ENCODE results near the gene DNAJC30.
"Not testable (repeated sequence)": the region's sequence is repeated elsewhere in the genome, so short reads cannot be mapped to it uniquely, and the experiment has no call there.

Gene DNAJC30

GRCh38 chr7:73722785-73723184 is 39.5 kb upstream of the DNAJC30 start:
- no peak overlapping the region for H3K4me3 ChIP-seq (ENCODE audit: low read depth, low read length)
- DNase-seq (ENCODE audit: low read depth) = no peak
- TF ChIP-seq CTCF (IDR thresholded peaks at IDR 0.05; ENCODE audit: insufficient read depth, low read depth, low read length, missing control alignments) = no peak

GRCh38 chr7:73722182-73722581 is 38.9 kb upstream of the DNAJC30 start:
- DNase-seq (ENCODE audit: low read depth); H3K4me3 ChIP-seq (ENCODE audit: low read depth, low read length): not testable (repeated sequence)

GRCh38 chr7:73721377-73721817 is 38.1 kb upstream of the DNAJC30 start:
- DNase-seq (ENCODE audit: low read depth) = no peak
- TF ChIP-seq CTCF (IDR thresholded peaks at IDR 0.05; ENCODE audit: insufficient read depth, low read depth, low read length, missing control alignments) = no peak
- H3K4me3 ChIP-seq (ENCODE audit: low read depth, low read length) = no peak overlapping the region

GRCh38 chr7:73720443-73720842 is 37.2 kb upstream of the DNAJC30 start:
- DNase-seq (ENCODE audit: low read depth); H3K4me3 ChIP-seq (ENCODE audit: low read depth, low read length): not testable (repeated sequence)

DNA sequence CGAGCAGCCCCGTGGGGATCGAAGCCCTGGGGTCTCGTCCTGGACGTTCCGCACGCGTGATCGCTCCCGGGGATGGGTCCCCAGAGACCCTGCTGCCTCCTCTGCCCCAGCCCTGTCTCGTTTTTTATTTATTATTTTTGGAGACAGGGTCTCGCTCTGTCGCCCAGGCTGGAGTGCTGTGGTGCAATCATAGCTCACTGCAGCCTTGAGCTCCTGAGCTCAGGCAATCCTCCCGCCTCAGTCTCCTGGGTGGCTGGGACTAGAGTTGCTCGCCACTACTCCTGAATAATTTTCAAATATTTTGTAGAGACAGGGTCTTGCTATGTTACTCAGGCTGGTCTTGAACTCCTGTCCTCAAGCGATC is 36.5 kb upstream of the DNAJC30 start:
- DNase-seq (ENCODE audit: low read depth) = no peak
- peak overlapping the region; percentile 36 for H3K4me3 ChIP-seq (ENCODE audit: low read depth, low read length)
- TF ChIP-seq CTCF (IDR thresholded peaks at IDR 0.05; ENCODE audit: insufficient read depth, low read depth, low read length, missing control alignments) = no peak

GRCh38 chr7:73718905-73719805 is 35.9 kb upstream of the DNAJC30 start, which contains the start of gene STX1A:
STX1A (minus strand) TSS chr7:73719669; CDS start chr7:73719631, 38 bp downstream.
- no peak for TF ChIP-seq CTCF (IDR thresholded peaks at IDR 0.05; ENCODE audit: insufficient read depth, low read depth, low read length, missing control alignments)
- DNase-seq (ENCODE audit: low read depth) = peak; percentile 80
- H3K4me3 ChIP-seq (ENCODE audit: low read depth, low read length) = peak within 1 kb of the TSS; percentile 75

- no peak for TF ChIP-seq CTCF (IDR thresholded peaks at IDR 0.05; ENCODE audit: insufficient read depth, low read depth, low read length, missing control alignments)
- H3K4me3 ChIP-seq (ENCODE audit: low read depth, low read length) = peak overlapping the region; percentile 75
- no peak for DNase-seq (ENCODE audit: low read depth)
These were observed 35.2 kb upstream of the DNAJC30 start for GRCh38 chr7:73718438-73718881.

GRCh38 chr7:73717991-73718405 is 34.7 kb upstream of the DNAJC30 start:
- peak overlapping the region; percentile 75; the same call in 1 of the 2 replicates for H3K4me3 ChIP-seq (ENCODE audit: low read depth, low read length)
- peak; percentile 57 for DNase-seq (ENCODE audit: low read depth)
- no peak for TF ChIP-seq CTCF (IDR thresholded peaks at IDR 0.05; ENCODE audit: insufficient read depth, low read depth, low read length, missing control alignments)

Measured in GM12865 (cell line).